ENCODE results near the gene CNOT11.
"Not testable (repeated sequence)": the region's sequence is repeated elsewhere in the genome, so short reads cannot be mapped to it uniquely, and the experiment has no call there.

Gene CNOT11

DNA sequence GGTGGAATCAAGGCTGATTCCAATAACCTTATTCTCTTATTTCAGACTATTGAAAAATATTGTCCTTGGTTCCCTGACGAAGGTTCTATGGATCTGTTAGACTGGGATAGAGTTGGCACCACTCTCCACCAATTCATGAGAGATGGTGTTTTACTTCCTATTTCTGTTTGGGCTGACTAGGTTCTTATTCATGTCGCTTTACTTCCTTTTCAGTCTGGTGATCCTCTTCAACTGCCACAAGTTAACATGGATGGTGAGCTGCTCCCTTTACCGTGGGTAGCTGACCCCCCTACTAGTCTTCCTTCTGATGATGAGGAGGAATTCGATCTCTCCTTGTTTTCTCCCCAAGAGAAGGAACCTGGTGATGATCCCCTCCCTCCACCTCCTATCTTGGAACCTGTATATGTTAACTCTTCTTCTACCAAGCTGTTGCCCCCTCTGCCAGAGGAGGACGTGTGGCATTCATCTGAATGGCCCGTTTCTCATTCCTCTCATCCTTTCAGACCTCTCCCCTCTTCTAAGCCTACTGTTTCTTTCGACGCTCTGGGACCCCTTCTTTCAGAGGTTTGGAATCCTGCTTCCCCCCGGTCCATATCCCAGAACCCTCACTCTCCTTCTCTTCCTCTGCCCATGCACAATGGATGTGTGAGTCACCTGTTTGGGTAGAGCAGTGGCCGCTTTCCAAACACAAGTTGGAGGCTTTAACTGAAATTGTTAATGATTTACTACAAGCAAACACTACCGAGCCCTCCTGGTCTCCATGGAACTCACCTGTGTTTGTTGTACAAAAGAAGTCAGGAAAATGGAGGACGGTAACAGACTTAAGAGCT, 13.5 kb upstream of the CNOT11 start:
- no peaks in the 10 kb centered on the region for H3K27me3 ChIP-seq (ENCODE audit: control insufficient read depth, insufficient read depth, low read length)
- TF ChIP-seq, protein P1, sequence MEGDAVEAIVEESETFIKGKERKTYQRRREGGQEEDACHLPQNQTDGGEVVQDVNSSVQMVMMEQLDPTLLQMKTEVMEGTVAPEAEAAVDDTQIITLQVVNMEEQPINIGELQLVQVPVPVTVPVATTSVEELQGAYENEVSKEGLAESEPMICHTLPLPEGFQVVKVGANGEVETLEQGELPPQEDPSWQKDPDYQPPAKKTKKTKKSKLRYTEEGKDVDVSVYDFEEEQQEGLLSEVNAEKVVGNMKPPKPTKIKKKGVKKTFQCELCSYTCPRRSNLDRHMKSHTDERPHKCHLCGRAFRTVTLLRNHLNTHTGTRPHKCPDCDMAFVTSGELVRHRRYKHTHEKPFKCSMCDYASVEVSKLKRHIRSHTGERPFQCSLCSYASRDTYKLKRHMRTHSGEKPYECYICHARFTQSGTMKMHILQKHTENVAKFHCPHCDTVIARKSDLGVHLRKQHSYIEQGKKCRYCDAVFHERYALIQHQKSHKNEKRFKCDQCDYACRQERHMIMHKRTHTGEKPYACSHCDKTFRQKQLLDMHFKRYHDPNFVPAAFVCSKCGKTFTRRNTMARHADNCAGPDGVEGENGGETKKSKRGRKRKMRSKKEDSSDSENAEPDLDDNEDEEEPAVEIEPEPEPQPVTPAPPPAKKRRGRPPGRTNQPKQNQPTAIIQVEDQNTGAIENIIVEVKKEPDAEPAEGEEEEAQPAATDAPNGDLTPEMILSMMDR (IDR thresholded peaks at IDR 0.05), result no peak
- H3K27ac ChIP-seq, result no peak overlapping the region
- H3K36me3 ChIP-seq (ENCODE audit: control insufficient read depth, insufficient read depth, low read length), result no peaks in the 10 kb centered on the region
- H2AFZ ChIP-seq, result no peak overlapping the region
- no peaks in the 10 kb centered on the region for H3K4me1 ChIP-seq
- no peak overlapping the region for H3K4me3 ChIP-seq (ENCODE audit: low read depth, low read length)
- no peak overlapping the region for H3K4me2 ChIP-seq (ENCODE audit: low read length)
- no peak overlapping the region for H3K9ac ChIP-seq
- peaks cover 2% of the 10 kb centered on the region for H3K79me2 ChIP-seq
- no peaks in the 10 kb centered on the region for H3K9me3 ChIP-seq (ENCODE audit: control insufficient read depth, low read length)

DNA sequence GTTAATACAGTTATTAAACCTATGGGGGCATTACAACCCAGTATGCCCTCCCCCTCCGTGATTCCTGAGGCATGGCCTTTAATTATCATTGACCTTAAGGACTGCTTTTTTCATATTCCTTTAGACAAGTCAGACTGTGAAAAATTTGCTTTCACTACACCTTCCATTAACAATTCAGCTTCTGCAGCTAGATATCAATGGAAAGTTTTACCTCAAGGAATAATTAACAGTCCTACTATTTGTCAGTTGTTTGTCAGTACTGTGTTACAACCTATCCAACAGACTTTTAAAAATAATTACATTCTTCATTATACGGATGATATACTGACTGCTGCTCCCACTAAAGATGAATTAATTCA, 12.9 kb upstream of the CNOT11 start:
- H3K79me2 ChIP-seq; H3K4me1 ChIP-seq; H3K9me3 ChIP-seq (ENCODE audit: control insufficient read depth, low read length); H3K27me3 ChIP-seq (ENCODE audit: control insufficient read depth, insufficient read depth, low read length); H3K36me3 ChIP-seq (ENCODE audit: control insufficient read depth, insufficient read depth, low read length); H3K9ac ChIP-seq; H3K4me2 ChIP-seq (ENCODE audit: low read length); H2AFZ ChIP-seq; H3K27ac ChIP-seq; H3K4me3 ChIP-seq (ENCODE audit: low read depth, low read length): not testable (repeated sequence)

DNA sequence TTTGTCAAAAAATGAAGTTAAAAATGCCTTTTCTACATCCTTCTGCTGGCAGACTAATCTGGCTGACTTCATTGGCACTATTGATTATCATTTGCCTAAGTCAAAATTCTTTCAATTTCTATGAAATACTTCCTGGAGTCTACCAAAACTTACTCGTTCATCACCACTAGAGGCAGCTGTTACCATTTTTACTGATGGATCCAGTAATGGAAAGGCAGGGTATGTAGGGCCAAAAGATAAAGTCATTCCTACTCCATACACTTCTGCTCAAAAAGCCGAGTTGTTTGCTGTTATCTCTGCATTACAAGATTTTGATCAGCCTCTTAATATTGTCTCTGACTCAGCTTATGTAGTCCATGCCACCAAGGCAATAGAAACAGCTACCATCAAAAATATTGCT, 12.0 kb upstream of the CNOT11 start:
- not testable (repeated sequence) for H3K4me2 ChIP-seq (ENCODE audit: low read length); H3K4me1 ChIP-seq; H3K79me2 ChIP-seq; H3K4me3 ChIP-seq (ENCODE audit: low read depth, low read length); H2AFZ ChIP-seq; H3K27me3 ChIP-seq (ENCODE audit: control insufficient read depth, insufficient read depth, low read length); H3K27ac ChIP-seq; H3K36me3 ChIP-seq (ENCODE audit: control insufficient read depth, insufficient read depth, low read length); H3K9me3 ChIP-seq (ENCODE audit: control insufficient read depth, low read length); H3K9ac ChIP-seq
- TF ChIP-seq, protein P1 (IDR thresholded peaks at IDR 0.05), result peak; percentile 56

DNA sequence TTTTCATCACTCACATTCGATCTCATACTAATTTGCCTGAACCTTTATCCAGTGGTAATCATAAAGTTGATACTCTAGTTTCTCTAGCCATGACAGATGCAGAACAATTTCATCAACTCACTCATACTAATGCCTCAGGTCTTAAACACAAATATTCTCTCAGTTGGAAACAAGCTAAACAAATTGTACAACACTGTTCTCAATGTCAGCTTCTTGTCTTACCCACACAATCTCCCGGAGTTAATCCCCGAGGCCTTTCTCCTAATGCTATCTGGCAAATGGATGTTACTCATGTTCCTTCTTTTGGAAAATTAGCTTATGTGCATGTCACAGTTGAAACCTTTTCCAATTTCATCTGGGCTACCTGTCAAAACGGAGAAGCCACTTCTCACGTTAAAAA, 11.5 kb upstream of the CNOT11 start:
- H2AFZ ChIP-seq, result no peak overlapping the region
- no peak overlapping the region for H3K4me3 ChIP-seq (ENCODE audit: low read depth, low read length)
- no peak overlapping the region for H3K4me2 ChIP-seq (ENCODE audit: low read length)
- no peaks in the 10 kb centered on the region for H3K4me1 ChIP-seq
- H3K9ac ChIP-seq, result no peak overlapping the region
- no peak overlapping the region for H3K27ac ChIP-seq
- peaks cover 2% of the 10 kb centered on the region for H3K79me2 ChIP-seq
- H3K27me3 ChIP-seq (ENCODE audit: control insufficient read depth, insufficient read depth, low read length), result no peaks in the 10 kb centered on the region
- H3K9me3 ChIP-seq (ENCODE audit: control insufficient read depth, low read length), result no peaks in the 10 kb centered on the region
- TF ChIP-seq, protein P1 (IDR thresholded peaks at IDR 0.05), result no peak
- no peaks in the 10 kb centered on the region for H3K36me3 ChIP-seq (ENCODE audit: control insufficient read depth, insufficient read depth, low read length)

DNA sequence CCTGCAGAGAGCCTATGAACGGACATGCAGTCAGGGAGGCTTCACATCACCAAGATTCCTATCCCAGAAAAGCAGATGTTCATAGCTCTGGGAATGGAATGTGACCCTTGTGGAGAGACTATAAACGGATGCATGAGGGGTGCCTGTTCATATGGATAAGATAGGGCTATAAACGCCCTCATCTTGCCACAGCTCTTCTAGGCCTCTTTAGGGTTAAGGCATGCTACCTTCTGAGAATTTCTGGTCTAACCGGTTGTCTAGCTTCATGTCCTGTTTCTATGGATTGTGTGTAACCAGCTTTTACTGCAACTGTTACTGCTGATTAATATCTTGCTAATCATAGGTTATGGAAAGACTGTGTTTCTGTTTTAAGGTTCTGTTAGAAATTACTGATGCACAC, 8.3 kb upstream of the CNOT11 start:
- H3K4me3 ChIP-seq (ENCODE audit: low read depth, low read length); H3K79me2 ChIP-seq; H2AFZ ChIP-seq; H3K9me3 ChIP-seq (ENCODE audit: control insufficient read depth, low read length); H3K27me3 ChIP-seq (ENCODE audit: control insufficient read depth, insufficient read depth, low read length); H3K36me3 ChIP-seq (ENCODE audit: control insufficient read depth, insufficient read depth, low read length); H3K4me1 ChIP-seq; H3K27ac ChIP-seq; H3K4me2 ChIP-seq (ENCODE audit: low read length); H3K9ac ChIP-seq: not testable (repeated sequence)

DNA sequence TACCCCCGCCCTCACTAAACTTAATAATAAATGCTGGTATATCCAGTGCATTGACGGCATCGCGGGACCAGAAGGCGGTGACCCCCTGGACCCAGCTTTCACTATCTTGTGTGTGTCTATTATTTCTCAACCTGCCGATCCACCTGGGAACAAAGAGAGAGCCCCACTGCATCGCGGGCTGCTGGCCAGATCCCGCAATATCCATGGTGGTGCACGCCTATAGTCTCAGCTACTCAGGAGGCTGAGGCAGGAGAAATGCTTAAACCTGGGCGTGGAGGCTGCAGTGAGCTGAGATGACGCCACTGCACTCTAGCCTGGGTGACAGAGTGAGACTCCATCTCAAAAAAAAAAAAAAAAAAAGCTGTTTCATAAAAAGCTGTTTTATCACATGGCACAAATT, 7.8 kb upstream of the CNOT11 start:
- H2AFZ ChIP-seq; H3K27me3 ChIP-seq (ENCODE audit: control insufficient read depth, insufficient read depth, low read length); H3K9ac ChIP-seq; H3K9me3 ChIP-seq (ENCODE audit: control insufficient read depth, low read length); H3K27ac ChIP-seq; H3K36me3 ChIP-seq (ENCODE audit: control insufficient read depth, insufficient read depth, low read length); H3K79me2 ChIP-seq; H3K4me2 ChIP-seq (ENCODE audit: low read length); H3K4me3 ChIP-seq (ENCODE audit: low read depth, low read length); H3K4me1 ChIP-seq: not testable (repeated sequence)

DNA sequence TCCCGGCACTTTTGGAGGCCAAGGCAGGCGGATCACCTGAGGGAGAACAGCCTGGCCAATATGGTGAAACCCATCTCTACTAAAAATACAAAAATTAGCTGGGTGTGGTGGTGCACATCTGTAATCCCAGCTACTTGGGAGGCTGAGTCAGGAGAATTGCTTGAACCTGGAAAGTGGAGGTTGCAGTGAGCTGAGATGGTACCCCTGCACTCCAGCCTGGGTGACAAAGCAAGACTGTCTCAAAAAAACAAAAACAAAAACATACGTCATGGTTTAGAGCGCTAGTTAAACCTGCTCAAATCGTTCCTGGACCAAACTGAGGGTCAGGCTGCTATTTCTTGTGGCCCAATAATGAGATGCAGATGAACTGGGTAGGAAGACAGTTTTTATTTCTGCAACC, 7.2 kb upstream of the CNOT11 start:
- H3K27ac ChIP-seq; H3K9ac ChIP-seq; H3K27me3 ChIP-seq (ENCODE audit: control insufficient read depth, insufficient read depth, low read length); H3K4me3 ChIP-seq (ENCODE audit: low read depth, low read length); H2AFZ ChIP-seq; H3K36me3 ChIP-seq (ENCODE audit: control insufficient read depth, insufficient read depth, low read length); H3K4me2 ChIP-seq (ENCODE audit: low read length); H3K9me3 ChIP-seq (ENCODE audit: control insufficient read depth, low read length); H3K4me1 ChIP-seq; H3K79me2 ChIP-seq: not testable (repeated sequence)

DNA sequence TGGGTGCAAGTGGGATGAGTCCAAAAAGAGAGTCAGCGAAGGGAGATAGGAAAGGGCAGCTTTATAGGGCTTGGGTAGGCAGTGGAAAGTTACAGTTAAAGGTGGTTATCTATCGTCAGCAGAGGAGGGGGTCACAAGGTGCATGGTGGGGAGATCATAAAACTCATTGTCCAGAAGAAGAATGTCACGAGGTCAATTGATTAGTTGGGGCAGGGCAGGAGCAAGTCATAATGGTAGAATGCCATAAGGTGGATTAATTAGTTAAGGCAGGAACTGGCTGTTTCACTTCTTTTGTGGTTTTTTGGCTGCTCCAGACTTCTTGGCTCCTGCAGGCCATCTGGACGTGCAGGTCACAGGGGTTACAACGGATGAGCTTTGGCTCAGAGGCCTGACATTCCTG, 3.9 kb upstream of the CNOT11 start:
- not testable (repeated sequence) for H3K27me3 ChIP-seq (ENCODE audit: control insufficient read depth, insufficient read depth, low read length); H3K4me3 ChIP-seq (ENCODE audit: low read depth, low read length); H3K4me2 ChIP-seq (ENCODE audit: low read length); H3K4me1 ChIP-seq; H3K27ac ChIP-seq; H3K36me3 ChIP-seq (ENCODE audit: control insufficient read depth, insufficient read depth, low read length); H3K79me2 ChIP-seq; H2AFZ ChIP-seq; H3K9ac ChIP-seq; H3K9me3 ChIP-seq (ENCODE audit: control insufficient read depth, low read length)

Data from parathyroid adenoma (tissue), 2 donors.